ENCODE measurements around the gene SPPL2C.
"Not testable (repeated sequence)": the region's sequence is repeated elsewhere in the genome, so short reads cannot be mapped to it uniquely, and the experiment has no call there.

SPPL2C gene

DNA sequence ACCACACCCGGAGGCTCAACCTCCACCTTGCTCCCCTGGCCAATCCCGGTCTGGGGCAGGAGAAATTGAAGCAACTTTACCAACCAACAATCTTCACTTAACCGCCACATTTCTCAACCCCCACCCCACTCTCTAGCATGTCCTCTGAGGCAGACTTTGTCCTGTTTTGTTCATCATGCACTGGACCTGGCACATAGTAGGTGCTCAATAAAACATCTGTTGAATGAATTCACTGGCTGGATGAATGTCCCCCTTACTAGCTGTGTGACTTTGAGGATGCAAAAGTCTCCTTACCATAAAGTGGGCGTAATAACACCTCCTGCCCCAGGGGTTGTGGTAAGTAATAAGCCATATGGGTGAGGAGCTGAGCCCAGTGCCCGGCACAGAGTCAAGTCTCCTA is 5.8 kb downstream of the SPPL2C start:
- FAIRE-seq, result no peak

GRCh38 chr17:45851022-45851421 is 6.3 kb downstream of the SPPL2C start:
- FAIRE-seq, result no peak

DNA sequence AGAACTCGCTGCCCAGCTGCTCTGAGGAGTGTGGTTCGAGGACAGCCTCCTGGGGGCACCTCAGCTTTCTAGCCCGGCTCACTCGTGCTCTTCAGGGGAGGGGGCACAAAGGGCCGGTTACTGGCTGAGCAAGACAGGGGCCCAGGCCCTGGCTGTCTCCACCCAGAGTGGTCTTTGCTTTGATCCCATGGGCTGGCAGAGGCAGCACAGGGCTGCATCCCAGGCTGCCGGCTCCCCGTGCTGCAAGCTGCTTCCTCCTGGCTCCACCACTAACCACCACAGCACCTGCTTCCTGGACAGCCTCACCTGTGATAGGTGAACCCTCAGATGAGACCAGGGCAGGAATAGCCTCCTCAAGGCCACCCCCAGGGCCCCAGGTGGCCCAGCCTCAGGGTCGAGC is 6.8 kb downstream of the SPPL2C start:
- FAIRE-seq, result no peak

DNA sequence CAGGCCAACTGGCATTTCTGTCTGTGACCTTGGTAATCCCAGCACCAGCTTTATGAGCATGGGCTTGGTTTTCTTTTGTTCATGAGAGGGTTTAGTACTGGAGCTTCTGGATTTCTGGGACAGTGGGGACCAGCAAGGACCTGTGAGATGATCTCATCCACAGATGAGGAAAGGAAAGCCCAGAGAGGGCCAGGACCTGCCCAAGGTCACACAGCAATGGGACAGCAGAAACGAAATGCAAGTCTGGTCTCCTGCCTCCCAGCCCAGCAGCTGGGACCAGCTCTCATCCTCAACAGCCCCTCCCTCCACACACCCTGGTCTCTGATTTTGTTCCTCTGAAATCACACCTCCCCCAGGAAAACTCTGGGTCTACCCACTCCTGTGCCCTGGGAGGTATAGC is 7.2 kb downstream of the SPPL2C start:
- no peak for FAIRE-seq

DNA sequence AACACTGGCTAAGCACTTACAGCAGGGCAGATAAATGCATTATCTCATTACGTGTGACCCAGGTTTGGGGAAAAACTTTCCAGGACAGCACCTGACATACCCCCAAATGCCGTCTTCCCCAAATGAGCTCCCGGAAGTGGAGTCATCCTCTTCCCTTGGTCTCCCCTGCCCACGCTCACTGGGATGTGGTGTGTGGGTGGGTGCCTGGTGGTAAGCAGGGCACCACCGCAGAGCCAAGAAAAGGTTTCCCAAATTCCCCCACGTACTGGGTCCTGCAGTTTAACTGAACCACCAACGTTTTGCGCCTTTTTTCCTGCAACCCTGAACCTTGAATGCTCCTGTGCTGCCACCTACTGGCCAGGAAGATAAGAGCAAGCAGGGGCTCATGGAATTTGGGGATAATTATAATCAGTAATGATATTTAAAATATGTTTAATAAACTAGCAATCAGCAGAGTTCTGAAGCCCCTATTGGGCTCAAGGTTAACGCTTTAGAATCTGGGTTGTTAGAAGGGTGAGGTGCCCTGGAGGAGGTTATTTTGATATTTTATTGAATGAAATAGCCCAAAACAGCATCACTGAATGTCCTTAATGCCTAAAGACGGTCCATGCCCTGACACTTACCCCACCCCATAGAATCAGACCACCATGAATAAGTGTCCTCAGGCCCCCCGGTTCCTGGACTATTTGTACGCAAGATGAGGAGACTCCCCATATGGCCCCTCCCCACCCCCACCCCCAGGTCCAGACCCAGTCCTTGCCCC is 8.0 kb downstream of the SPPL2C start:
- peak; percentile 66 for FAIRE-seq

- no peak for FAIRE-seq
These were observed 9.5 kb downstream of the SPPL2C start for GRCh38 chr17:45854209-45854608.

- FAIRE-seq, result no peak
These were observed 11.1 kb downstream of the SPPL2C start for GRCh38 chr17:45855691-45856336.

- no peak for FAIRE-seq
These were observed 13.5 kb downstream of the SPPL2C start for GRCh38 chr17:45857977-45858708.

DNA sequence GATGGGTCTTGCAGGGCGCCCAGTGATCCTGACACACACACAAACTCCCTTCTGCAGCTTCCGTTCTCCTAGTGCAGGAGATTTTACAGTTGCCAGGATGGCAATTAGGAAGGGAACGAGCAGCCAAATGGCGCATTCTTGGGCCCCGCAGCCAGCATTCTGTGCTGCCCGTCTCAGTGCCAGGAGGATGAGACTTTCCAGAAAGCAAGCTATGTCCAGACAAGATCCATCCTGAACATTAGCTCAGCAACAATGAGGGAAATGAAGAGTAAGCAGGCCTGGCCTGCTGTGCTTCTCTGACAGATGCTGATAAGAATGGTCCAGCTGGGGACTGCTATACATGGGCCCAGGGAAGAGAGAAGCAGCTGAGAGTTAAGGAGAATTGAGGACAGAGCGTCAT is 16.5 kb downstream of the SPPL2C start:
- no peak for FAIRE-seq

DNA sequence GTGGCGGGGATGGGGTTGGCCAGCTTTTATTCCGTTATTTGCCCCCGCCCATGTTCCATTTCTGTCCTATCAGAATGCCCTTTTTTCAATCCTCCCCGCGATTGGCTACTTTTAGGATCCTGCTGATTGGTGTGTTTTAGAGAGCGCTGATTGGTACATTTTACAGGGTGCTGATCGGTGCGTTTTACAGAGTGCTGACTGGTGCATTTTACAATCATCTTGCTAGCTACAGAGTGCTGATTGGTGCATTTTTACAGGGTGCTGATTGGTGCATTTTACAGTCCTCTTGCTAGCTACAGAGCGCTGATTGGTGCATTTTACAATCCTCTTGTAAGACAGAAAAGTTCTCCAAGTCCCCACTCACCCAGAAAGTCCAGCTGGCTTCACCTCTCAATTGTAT is 17.4 kb downstream of the SPPL2C start:
- not testable (repeated sequence) for FAIRE-seq

DNA sequence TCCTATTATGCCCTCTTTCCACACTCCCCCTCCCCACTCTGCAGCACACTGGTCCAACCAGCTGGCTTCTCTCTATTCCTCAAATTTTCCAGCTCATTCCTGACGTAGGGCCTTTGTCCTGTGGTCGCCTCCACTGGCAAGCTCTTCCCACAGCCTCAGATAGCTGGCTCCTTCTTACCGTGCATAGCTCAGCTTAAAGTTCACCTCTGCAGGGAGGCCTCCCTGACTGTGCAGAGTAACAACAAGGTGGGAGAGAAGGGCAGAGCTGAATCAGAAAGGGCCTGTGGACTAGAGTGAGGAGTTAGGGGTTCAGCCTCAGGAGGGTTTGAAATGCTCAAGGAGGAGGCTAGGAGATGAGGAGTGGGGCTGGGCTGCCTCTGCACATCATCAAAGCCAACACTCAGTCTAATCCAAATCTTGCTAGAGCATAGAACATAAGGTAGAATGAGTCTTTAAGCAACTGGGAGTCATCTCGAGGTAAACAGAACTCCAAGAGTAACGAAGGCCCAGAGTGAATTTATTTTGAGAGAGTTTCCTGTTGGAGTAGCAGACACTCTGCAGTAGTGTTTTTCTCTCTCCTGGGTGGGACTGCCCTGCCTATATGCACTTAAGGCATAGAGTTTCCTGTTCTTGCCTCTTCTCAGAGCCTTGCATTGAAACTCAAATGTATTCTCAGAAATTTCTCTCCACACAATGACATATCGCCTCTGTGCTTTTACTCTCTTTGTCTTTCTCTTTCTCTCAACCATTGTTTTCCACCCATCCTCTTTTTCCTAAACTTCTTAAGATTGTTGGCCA is 19.4 kb downstream of the SPPL2C start:
- no peak for FAIRE-seq

GRCh38 chr17:45867171-45867570 is 22.5 kb downstream of the SPPL2C start:
- no peak for FAIRE-seq

DNA sequence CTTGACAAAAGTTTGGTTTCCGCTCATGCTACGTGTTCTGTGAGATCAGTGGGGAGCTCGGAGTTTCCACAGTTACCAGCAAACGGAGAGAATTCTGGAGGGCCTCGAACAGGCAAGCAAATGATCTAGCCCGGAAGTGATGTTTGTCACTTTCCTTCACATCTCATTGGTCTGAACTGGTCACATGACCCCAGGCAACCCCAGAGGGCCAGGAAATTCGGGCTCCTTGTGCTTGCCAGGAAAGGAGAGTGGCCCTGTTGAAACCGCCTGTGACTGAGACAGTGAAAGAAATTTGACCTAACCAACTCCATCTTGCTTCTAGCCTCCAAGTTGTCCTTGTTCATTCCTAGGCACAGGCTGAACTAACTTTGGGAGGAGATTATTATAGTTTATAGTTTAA is 23.0 kb downstream of the SPPL2C start:
- FAIRE-seq, result no peak

- FAIRE-seq, result no peak
These were observed 23.6 kb downstream of the SPPL2C start for GRCh38 chr17:45868276-45868675.

- no peak for FAIRE-seq
These were observed 25.1 kb downstream of the SPPL2C start for GRCh38 chr17:45869676-45870341.

GRCh38 chr17:45870342-45870974 is 25.8 kb downstream of the SPPL2C start:
- no peak for FAIRE-seq

DNA sequence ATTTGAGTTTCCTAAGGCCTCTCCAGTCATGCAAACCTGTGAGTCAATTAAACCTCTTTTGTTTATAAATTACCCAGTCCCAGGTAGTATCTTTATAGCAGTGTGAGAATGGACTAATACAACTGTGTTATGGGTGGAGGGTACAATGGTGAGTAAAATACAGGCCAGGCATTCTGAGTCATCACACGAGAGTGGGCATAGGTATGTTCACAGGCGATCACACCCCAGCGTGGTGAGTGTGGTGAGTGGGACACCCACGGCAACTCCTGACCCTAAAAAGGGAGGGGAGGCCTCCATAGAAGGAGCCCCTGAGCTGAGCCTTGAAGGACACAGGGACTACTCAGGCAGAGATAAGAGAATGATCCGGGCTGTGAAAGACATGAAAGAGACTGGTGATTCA is 27.0 kb downstream of the SPPL2C start:
- FAIRE-seq, result no peak

DNA sequence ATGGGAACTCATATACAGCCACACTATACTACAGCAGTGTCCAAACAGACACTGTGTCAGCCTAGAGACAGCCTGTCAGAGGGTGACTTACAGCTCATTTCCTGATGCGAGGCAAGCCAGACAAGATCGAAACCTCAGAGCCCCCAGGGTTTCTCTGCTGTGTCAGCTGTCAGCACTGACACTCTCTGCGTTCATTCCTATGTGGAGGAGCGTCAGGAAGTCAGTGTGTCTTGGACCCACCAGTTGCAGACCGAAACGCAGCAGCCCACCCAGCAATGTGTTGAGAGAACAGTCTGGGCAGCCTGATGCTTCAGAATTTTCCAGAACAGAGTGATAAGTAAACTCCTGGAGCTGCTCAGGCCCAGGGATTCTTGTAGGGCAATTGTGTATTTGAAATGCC is 29.0 kb downstream of the SPPL2C start:
- no peak for FAIRE-seq

- FAIRE-seq, result no peak
These were observed 29.5 kb downstream of the SPPL2C start for GRCh38 chr17:45874151-45874550.

GRCh38 chr17:45876539-45876938 is 31.9 kb downstream of the SPPL2C start:
- FAIRE-seq, result no peak

DNA sequence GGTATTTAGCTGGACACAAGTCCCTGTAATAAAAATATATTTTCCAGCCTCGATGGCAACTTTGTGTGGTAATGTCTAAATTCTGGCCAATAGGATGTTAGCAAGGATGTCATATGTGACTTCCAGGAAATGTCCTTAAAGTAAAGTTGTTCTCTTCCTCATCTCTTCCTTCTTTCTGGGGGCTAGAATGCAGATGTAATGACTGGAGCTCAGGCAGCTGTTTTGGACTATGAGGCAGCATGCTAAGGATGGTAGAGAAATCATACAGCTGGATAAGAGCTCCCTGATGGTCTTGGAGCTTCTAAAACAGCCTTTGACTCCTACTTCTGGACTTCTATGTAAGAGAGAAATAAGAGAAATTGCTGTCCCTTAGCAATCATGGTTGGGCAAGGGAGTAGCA is 32.8 kb downstream of the SPPL2C start:
- FAIRE-seq, result no peak

GRCh38 chr17:45883063-45883462 is 38.4 kb downstream of the SPPL2C start:
- FAIRE-seq, result no peak

Measured in G401.6 (cell line).